Gastroesophageal sphincter (tissue), 4 donors: ENCODE results near the gene SPATS2L. TPM values are rescaled to one million over a fixed set of nuclear protein-coding genes. Genes with fewer than 3 reads are reported as not detected.
"Not testable (repeated sequence)": the region's sequence is repeated elsewhere in the genome, so short reads cannot be mapped to it uniquely, and the experiment has no call there.

Experiments used
- ATAC-seq: fragments of 150-250 bp; one replicate; pipeline ENCODE4 v1.9.1; 2016; ENCODE audit warnings: mild to moderate bottlenecking, moderate library complexity
- H3K27ac ChIP-seq, 4 donors: fragments of 200-600 bp; sonication (generic) in 3 of 4; 1 replicate in 3 of 4; 2 replicates in 1 of 4; pipeline ENCODE4 v1.5.1; 2016 to 2019
- H3K27me3 ChIP-seq: fragments of 200-600 bp; sonication (generic); one replicate; pipeline ENCODE4 v1.5.1; 2019
- H3K36me3 ChIP-seq, 2 donors: fragments of 200-600 bp; sonication (generic); one replicate each; pipeline ENCODE4 v1.5.1; 2019; ENCODE audit warnings: control low read depth in 1 of 2
- H3K4me1 ChIP-seq, 3 donors: fragments of 200-600 bp; sonication (generic); 1 replicate in 2 of 3; 2 replicates in 1 of 3; pipeline ENCODE4 v1.5.1; 2016 to 2019; ENCODE audit warnings: control low read depth in 2 of 3
- H3K4me3 ChIP-seq, 2 donors: fragments of 200-600 bp; sonication (generic); one replicate each; pipeline ENCODE4 v1.5.1; 2019; ENCODE audit warnings: mild to moderate bottlenecking in 1 of 2, moderate library complexity in 1 of 2
- H3K9me3 ChIP-seq, 3 donors: fragments of 200-600 bp; sonication (generic); one replicate each; pipeline ENCODE4 v1.5.1; 2017 to 2019; ENCODE audit warnings: control low read depth in 2 of 3
- CTCF ChIP-seq, 4 experiments: fragments of 200-600 bp in 2 of 4; fragments of 450-650 bp in 2 of 4; sonication (generic) in 1 of 4; IDR thresholded peaks; one replicate each; pipeline ENCODE4 v1.5.1; 2017 to 2019; ENCODE audit warnings: antibody characterized with exemption in 4 of 4, mild to moderate bottlenecking in 2 of 4, moderate library complexity in 2 of 4
- EP300 ChIP-seq: sonication (generic); formaldehyde crosslinking; IDR thresholded peaks from one replicate; pipeline ENCODE4 v1.6.1; 2017; ENCODE audit warnings: antibody characterized with exemption, mild to moderate bottlenecking
- POLR2A ChIP-seq, 2 donors: fragments of 450-650 bp; IDR thresholded peaks; one replicate each; pipeline ENCODE4 v1.6.1; 2017; ENCODE audit warnings: antibody characterized with exemption in 2 of 2, mild to moderate bottlenecking in 2 of 2, moderate library complexity in 1 of 2
- POLR2AphosphoS5 ChIP-seq: sonication (generic); formaldehyde crosslinking; IDR thresholded peaks from one replicate; pipeline ENCODE4 v1.6.1; 2017; ENCODE audit warnings: antibody characterized with exemption
- WGBS, 2 donors: methylation state at CpG; one replicate each; pipeline ENCODE4 v1.1.5; 2018; ENCODE audit warnings: low coverage in 1 of 2; 5-methylcytosine and 5-hydroxymethylcytosine counted together
- total RNA-seq, 4 donors: library from RNA; depleted of rRNA; stranded (reverse); fragments of >200 nt; gene quantifications; one replicate each; pipeline ENCODE4 v1.1.0, GENCODE V29; 2016

Gene SPATS2L
- total RNA-seq, 4 donors from 2014 or later, result 50.6 to 120 (median 91.5) TPM

- Histone ChIP-seq H3K36me3 (no peaks in the 10 kb centered on the region), H3K9me3 (no peaks in the 10 kb centered on the region), H3K27me3 (no peaks in the 10 kb centered on the region), H3K4me3 (no peak overlapping the region), H3K4me1 (peaks cover 17 to 62% (median 31%) of the 10 kb centered on the region in 3 donors), H3K27ac (peak overlapping the region in 2 of 4 donors; percentile 17 to 44)
- ATAC-seq, result no peak
- no peak for TF ChIP-seq POLR2AphosphoS5
- no peak for TF ChIP-seq EP300
- TF ChIP-seq POLR2A (IDR thresholded peaks at IDR 0.05), result no peak
- TF ChIP-seq CTCF (IDR thresholded peaks at IDR 0.05), result no peak
- 48 to 66% methylated on average over 4 of the region's 4 CpGs for WGBS, 2 donors
Observed at GRCh38 chr2:200338692-200339091, 32.2 kb downstream of the SPATS2L start.

- Histone ChIP-seq H3K27ac (no peak overlapping the region), H3K4me1 (peaks cover 16 to 58% (median 31%) of the 10 kb centered on the region in 3 donors)
- ATAC-seq, result no peak
Observed at GRCh38 chr2:200340508-200341224, 34.2 kb downstream of the SPATS2L start.

GRCh38 chr2:200341376-200341775 lies 34.9 kb downstream of the SPATS2L start:
- peaks cover 13 to 56% (median 31%) of the 10 kb centered on the region in 3 donors for H3K4me1 ChIP-seq
- no peaks in the 10 kb centered on the region for H3K9me3 ChIP-seq
- no peaks in the 10 kb centered on the region for H3K36me3 ChIP-seq
- ATAC-seq, result no peak
- no peak for TF ChIP-seq CTCF (IDR thresholded peaks at IDR 0.05)
- TF ChIP-seq POLR2A (IDR thresholded peaks at IDR 0.05), result no peak
- TF ChIP-seq POLR2AphosphoS5, result no peak
- no peak for TF ChIP-seq EP300
- WGBS, 2 donors, result 100% methylated on average over 1 of the region's 1 CpG
- no peak overlapping the region for H3K27ac ChIP-seq
- no peak overlapping the region for H3K4me3 ChIP-seq
- no peaks in the 10 kb centered on the region for H3K27me3 ChIP-seq

More at GRCh38 chr2:200340508-200341224, 34.2 kb downstream of the SPATS2L start:
- 61 to 98% methylated on average over 5 of the region's 6 CpGs for WGBS, 2 donors
- Histone ChIP-seq H3K36me3 (no peaks in the 10 kb centered on the region), H3K9me3 (no peaks in the 10 kb centered on the region), H3K27me3 (no peaks in the 10 kb centered on the region), H3K4me3 (no peak overlapping the region)
- TF ChIP-seq EP300 (no peak), POLR2A (IDR thresholded peaks at IDR 0.05) (no peak), CTCF (IDR thresholded peaks at IDR 0.05) (no peak), POLR2AphosphoS5 (no peak)

GRCh38 chr2:200342235-200342634 lies 35.7 kb downstream of the SPATS2L start:
- no peak for TF ChIP-seq EP300
- TF ChIP-seq POLR2A (IDR thresholded peaks at IDR 0.05), result no peak
- TF ChIP-seq CTCF (IDR thresholded peaks at IDR 0.05), result no peak
- TF ChIP-seq POLR2AphosphoS5, result no peak
- no peak for ATAC-seq
- WGBS, 2 donors, result 67 to 80% methylated on average over 1 of the region's 2 CpGs

GRCh38 chr2:200342654-200343053 lies 36.2 kb downstream of the SPATS2L start:
- Histone ChIP-seq H3K36me3 (no peaks in the 10 kb centered on the region), H3K4me3 (no peak overlapping the region), H3K27me3 (no peaks in the 10 kb centered on the region), H3K27ac (no peak overlapping the region), H3K9me3 (no peaks in the 10 kb centered on the region), H3K4me1 (peaks cover 6 to 47% (median 24%) of the 10 kb centered on the region in 3 donors)
- TF ChIP-seq POLR2AphosphoS5, result no peak
- no peak for TF ChIP-seq POLR2A (IDR thresholded peaks at IDR 0.05)
- no peak for TF ChIP-seq EP300
- TF ChIP-seq CTCF (IDR thresholded peaks at IDR 0.05), result no peak
- no peak for ATAC-seq
- 80 to 88% methylated on average over 1 of the region's 1 CpG for WGBS, 2 donors

More at GRCh38 chr2:200342235-200342634, 35.7 kb downstream of the SPATS2L start:
- no peaks in the 10 kb centered on the region for H3K9me3 ChIP-seq
- no peaks in the 10 kb centered on the region for H3K36me3 ChIP-seq
- no peak overlapping the region for H3K4me3 ChIP-seq
- H3K4me1 ChIP-seq, result peaks cover 9 to 47% (median 29%) of the 10 kb centered on the region in 3 donors
- H3K27me3 ChIP-seq, result no peaks in the 10 kb centered on the region
- no peak overlapping the region for H3K27ac ChIP-seq

- not testable (repeated sequence) for ATAC-seq, H3K4me3 ChIP-seq, H3K27ac ChIP-seq, H3K36me3 ChIP-seq, H3K27me3 ChIP-seq, H3K9me3 ChIP-seq
- peaks cover 4 to 45% (median 13%) of the 10 kb centered on the region in 3 donors for H3K4me1 ChIP-seq
- 83 to 100% methylated on average over 1 of the region's 1 CpG for WGBS, 2 donors
Observed at GRCh38 chr2:200344202-200344601, 37.7 kb downstream of the SPATS2L start.
